GM18867 (cell line): Measurements from ENCODE around the gene ANK3.

ENCODE experiments used
- ATAC-seq: cut with Tn5 transposase; IDR thresholded peaks from one replicate; pipeline ENCODE4 v1.9.1; 2021; ENCODE audit warnings: mild to moderate bottlenecking, moderate library complexity; ENCODE audit not compliant: unreplicated experiment

Gene ANK3

DNA sequence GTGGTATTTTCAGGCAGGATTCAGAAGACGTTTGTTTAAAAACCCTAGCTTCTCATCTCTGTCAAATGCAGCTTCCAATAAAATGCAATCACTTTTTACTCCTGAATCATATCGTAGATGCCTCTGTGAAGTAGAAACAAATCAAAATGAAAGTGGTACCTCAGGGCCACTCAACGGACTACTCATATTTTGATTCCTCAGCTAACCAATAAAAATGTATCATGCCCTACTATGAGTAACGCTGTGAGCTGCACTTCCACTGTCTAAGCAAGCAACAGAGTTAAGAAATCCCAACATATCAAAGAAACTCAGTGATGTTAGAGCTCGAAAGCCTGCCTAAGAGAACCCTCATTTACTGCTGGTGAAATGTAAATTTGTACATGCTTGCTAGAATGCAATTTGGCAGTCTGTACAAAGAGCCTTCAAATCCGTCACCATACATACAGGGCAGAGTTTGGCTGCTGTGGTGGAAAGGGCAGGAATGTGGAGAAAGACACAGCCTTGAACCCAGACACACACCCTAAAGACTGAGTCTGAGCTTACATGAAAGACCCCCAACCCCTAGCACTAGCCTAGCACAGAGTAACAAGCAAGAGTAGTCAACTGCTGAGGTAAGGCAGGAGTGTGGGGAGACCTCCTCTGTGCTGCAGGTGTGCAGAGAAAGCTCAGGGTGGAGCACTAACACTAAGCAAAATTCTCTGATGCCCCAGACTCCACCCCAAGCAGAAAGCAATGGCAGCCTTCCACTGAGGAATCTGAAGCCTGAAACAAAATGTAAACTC lies 151.5 kb downstream of the ANK3 start:
- ATAC-seq, result peak; percentile 51

DNA sequence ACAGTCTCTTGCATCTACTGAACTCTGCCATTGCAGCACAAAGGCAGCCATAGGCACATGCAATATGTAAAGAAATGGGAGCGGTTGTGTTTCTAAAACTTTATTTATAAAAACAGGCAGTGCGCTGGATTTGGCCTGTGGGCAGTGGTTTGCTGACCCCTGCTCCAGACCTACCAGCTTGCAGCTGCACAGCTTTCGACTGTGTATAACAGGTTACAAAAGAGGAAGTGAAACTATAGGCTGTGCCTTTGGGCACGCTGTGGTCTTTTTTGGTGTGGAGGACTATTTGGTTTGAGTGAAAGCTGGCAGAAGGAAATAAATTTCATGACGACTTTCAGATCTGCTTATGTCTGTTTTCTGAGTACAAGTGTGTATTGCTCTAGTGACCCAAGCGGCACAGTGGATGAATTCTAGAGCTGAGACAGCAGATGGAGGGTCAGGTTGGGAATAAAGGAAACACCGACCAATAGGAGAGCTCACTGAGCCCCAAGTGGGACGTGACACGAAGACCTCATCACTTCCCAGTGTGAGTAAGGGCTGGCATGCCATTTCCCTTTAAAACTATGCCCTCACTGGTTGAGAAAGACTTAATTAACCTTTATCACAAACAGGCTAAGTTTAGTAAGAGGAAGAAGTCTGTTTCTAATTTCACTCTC lies 152.7 kb downstream of the ANK3 start:
- peak; percentile 97 for ATAC-seq

- ATAC-seq, result no peak
These were observed 154.7 kb downstream of the ANK3 start for GRCh38 chr10:60235001-60235400.

DNA sequence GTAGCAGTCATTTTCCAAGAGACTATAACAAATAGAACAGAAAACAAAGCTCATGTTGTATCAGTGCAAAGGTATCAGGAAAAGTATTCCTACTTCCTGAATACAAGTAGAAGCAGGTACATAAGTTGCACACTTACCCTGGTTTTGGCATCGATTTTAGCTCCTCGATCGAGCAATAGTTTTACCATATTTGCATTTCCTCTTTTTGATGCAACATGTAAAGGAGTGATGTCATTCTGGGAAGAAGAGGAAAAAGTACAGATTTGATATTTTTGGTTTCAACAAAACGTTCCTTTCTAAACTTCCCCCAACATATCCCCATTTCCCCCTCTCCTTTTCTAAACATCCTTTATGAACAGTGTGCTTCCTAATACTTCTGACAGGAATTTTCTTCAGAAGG lies 155.1 kb downstream of the ANK3 start:
- no peak for ATAC-seq

GRCh38 chr10:60230892-60231291 lies 158.8 kb downstream of the ANK3 start:
- no peak for ATAC-seq

GRCh38 chr10:60224066-60224705 lies 165.5 kb downstream of the ANK3 start:
- no peak for ATAC-seq

DNA sequence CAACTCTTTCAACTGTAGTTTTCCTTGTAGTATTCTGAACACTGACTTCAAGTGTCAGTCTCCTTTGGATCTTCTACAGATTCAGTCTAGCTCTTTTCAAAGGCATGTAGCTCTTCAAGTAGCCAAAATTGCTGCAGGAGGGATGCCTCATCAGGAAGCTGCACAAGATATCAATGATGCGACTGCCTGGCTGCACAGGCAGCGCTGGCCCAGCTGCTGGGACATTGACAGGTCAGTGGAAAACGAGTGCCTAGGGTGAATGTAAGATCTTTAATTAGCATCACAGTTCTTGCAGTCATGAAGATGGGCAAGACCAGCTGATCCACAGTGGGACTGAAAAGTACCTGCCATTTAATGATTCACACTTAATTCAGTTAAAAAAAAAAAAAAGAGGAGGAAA lies 167.6 kb downstream of the ANK3 start:
- no peak for ATAC-seq

GRCh38 chr10:60212195-60212594 lies 177.5 kb downstream of the ANK3 start:
- no peak for ATAC-seq

- ATAC-seq, result no peak
These were observed 179.7 kb downstream of the ANK3 start for GRCh38 chr10:60209874-60210570.

DNA sequence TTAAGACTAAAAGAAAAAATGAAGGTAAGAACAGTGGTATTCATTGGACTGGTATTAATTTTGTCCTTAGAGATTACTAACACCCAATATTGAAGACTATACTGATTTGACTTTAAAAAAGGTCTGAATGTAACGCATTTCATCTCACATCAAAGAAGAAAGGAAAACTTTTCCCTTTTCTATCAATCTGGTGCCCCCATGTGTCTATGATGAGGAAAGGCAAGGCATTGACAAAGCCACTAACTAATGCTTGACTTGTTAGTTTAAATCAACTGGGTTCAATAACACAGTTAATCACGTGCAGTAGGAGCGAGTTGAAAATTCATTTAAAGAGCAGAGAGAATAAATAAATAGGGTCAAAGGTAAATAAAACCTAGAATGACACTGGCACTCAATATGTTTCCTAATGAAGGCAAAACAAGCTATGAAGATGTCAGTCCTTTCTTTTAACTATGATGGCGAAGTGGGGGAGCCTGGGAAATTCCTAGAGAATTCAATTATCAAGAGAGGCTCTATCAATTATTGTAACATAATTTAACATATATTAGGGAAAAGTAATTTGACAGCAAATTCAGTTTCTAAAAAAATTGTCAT lies 180.9 kb downstream of the ANK3 start:
- peak; percentile 62 for ATAC-seq

GRCh38 chr10:60207894-60208293 lies 181.8 kb downstream of the ANK3 start:
- no peak for ATAC-seq

- ATAC-seq, result no peak
These were observed 182.9 kb downstream of the ANK3 start for GRCh38 chr10:60206735-60207134.

- ATAC-seq, result no peak
These were observed 183.9 kb downstream of the ANK3 start for GRCh38 chr10:60205741-60206140.

DNA sequence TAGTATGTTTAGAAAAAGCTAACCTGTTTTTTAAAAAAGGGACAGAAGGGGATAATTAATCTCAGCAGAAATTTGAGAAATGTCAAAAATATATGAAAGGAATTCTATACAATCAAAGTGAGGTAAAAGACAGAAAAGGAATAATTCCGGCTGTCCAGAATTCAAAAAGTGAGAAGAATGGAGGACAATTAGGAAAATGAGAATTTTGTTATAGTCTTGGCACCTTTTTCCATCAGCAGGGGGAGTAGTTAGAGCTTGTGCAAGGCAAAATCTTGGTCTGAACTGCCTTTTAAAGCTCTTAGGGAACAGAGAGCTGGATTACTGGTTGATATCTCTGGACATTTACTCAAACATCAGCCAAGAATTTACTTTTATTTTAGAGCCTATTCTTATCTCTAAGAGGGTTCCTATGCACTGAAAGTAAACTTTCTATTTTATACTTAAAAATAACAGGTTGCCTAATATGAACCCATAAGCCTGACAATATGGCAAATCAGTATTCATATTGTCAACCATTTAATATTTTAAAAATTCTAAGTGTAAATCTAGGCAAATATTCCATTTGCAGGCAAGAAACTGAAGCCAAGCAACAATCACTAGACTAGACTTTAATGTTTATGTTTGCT lies 185.6 kb downstream of the ANK3 start:
- no peak for ATAC-seq

DNA sequence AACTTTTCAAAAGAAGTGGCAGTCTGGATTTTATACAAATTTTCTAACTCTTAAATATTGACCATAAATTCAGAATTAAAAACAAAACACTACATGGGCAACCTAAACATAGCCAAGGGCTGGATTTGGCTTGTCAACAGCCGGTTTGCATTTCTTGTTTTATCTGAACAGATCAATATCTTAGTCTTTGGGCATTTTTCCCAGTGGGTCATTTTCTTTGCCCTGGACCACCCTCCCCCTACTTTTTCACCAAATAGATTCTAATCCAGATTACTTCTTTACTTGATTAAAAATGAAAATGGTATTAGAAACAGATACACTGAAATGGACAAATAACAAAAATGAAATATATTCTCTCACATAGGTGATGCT lies 189.0 kb downstream of the ANK3 start:
- no peak for ATAC-seq

DNA sequence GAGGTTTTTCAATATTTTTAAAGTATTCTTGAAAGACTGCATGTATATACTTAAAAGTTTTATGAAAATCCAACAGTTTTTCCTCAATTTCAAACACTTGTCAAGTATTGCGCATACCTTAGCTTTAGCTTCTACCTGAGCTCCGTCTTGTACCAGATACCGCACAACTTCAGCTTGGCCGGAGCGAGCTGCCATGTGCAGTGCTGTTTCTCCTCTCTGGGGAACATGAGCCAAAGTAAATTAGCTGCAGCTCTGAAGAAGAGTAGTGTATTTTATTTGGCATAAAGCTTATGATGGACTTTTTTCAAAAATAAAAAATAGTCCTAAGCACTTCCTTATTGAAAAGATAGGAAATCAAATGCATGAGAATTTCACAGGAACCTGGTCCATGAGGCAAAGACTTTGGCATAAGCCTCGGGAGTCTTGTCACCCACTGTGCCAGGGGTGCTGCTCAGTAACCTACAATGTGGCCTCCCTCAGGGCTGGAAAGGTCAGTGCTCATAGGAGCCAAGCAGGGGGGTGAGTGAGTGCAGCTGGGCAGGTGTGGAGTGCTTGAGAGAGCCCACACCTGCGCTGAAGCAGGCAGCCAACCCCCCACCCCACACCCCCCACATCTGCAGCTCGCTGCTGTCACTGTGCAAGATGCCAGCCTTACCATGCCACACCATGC lies 189.5 kb downstream of the ANK3 start:
- no peak for ATAC-seq

GRCh38 chr10:60197206-60197605 lies 192.5 kb downstream of the ANK3 start:
- no peak for ATAC-seq

DNA sequence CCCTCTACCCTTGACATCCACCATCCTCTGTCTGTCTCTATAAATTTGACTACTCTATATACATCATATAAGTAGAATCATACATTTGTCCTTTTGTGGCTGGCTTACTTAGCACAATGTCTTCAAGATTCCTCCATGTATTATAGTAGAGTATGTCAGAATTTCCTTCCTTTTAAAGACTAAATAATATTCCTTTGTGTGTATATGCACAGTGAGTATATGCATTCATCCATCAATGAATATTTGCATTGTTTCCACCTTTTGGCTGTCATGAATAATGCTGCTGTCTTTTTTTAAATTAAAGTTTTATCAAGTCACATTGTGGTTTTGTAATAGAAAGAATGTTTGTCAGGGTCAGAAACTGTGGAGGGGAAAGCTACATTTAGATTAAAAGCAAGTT lies 195.3 kb downstream of the ANK3 start:
- ATAC-seq, result no peak

DNA sequence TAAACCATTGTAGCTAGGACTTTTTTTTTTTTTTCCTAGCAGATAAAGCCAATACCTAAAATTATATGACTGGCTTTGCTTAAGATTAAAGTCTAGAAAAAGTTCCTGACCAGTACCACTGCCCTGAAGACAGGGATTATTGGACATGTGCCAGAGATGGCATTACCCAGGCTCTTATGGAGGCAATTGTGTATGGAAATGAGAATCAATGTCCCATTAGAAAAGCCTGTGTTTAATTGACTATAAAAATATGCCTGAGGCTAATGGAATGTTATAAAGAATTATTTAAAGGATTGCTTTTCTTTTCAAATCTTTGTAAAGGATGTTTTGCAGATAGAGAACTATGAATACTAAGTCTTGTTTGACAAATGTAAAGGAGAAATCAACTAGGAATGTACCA lies 196.7 kb downstream of the ANK3 start:
- no peak for ATAC-seq

DNA sequence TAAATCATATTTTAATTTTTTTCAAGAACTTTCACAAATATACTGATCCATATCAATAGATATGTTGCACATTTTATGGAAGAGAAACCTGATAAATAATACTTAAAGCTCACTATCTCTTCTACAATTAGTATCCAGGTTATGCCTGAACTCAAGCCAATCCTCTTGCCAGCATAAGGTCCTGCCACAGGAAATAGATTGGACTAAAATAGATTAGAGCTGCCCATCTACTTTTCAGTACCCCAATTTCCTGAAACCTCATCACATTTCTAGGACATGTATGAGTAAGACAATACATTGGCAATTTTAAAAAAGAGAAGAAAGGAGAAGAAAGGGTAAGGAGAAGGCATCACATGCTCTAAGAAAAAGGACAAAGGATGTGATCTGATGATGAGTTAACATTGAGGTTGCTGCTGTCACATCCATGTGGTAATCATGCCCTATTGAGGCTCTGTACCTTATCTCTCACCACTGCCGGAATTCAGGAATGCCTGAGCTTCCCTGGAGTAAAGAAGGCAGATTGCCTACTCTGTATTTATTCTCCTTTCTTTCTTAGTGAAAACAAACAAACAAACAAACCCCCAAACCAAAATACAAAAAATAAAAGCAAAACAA lies 199.7 kb downstream of the ANK3 start:
- ATAC-seq, result no peak
